Raji (cell line): Measurements from ENCODE around the gene DPT.

Source experiments
- POLR2A ChIP-seq: IDR thresholded peaks from 2 replicates; pipeline ENCODE4 v1.6.1; 2011; ENCODE audit warnings: low read depth, low read length, control low read depth; ENCODE audit not compliant: insufficient read depth

The DPT gene

GRCh38 chr1:168728473-168729404, at the start of gene DPT:
TSS of gene DPT (minus strand) at chr1:168729206. CDS start at chr1:168729174, 32 bp downstream.
- no peak for TF ChIP-seq POLR2A

- no peak for TF ChIP-seq POLR2A
These were observed 46.4 kb upstream of the DPT start for GRCh38 chr1:168775366-168775765.

DNA sequence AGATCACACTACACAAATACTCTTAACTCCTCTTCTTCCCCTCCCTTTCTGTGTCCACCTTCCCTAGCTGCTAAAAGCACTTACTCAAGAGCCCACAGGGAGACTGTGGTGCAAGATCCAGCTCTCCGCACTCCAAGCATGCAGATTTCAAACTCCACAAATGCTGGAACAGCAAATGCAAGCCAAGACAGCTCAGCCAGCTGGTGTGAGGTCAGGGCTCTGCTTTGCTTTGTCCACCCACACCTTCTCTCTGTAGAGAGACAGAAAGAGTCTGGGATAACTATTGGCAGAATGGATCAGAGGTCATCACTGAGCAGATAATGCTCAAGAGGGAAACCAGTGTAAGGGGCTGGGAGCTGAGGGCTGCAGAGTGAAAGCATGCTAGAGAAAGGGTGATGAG, 45.2 kb upstream of the DPT start:
- TF ChIP-seq POLR2A = no peak

DNA sequence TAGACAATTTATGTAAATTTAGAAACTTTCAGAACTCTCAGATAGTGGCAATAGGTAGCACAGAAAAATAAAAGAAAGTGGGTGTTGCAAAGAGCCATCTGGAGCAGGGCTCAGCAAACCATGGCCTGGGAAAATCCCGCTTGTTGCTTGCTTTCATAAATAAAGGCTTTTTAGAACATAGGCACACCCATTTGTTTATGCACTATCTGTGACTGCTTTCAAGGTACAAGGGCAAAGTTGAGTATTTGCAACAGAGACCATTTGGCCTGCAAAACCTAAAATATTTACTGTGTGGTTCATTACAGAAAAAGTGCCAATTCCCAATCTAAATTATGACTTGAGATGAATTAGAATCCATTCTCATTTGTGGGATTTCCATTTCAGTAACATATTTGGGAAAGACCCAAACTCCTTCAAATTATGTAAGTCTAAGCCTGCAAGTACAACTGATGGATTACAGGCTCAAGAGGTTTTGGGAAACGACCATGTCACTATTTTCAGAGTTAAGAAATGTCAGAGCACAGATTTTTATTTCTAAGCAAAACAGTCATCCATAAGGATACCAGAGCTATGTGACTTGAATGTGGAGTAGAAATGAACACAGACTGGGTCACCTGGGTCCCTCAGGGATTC, 43.5 kb upstream of the DPT start:
- no peak for TF ChIP-seq POLR2A

DNA sequence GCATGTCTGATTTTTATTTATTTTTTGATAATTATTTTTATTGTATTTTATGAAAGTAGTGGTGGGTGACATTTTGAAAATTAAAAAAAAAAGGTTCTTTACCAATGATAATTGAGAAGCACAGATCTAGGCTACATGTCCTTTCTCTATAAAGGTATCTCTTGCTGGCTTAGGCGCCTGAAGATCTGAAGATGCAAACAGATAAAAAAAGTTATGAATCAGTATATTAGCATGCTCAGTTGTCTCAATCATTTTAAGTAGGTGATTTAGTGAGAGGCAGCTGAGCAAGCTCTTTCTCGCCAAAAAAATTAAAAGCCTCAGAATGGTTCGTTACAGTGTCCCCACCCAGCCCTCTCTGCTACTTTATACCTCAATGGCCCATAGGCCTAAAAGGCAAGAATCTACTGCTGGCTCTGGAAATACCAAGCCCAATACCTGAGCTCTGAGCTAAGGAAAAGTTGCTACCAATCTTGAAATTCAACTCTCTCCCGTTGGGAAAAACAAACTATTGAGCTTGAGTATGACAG, 42.2 kb upstream of the DPT start:
- no peak for TF ChIP-seq POLR2A

- TF ChIP-seq POLR2A = no peak
These were observed 39.0 kb upstream of the DPT start for GRCh38 chr1:168767894-168768584.

- no peak for TF ChIP-seq POLR2A
These were observed 37.6 kb upstream of the DPT start for GRCh38 chr1:168766568-168766967.

DNA sequence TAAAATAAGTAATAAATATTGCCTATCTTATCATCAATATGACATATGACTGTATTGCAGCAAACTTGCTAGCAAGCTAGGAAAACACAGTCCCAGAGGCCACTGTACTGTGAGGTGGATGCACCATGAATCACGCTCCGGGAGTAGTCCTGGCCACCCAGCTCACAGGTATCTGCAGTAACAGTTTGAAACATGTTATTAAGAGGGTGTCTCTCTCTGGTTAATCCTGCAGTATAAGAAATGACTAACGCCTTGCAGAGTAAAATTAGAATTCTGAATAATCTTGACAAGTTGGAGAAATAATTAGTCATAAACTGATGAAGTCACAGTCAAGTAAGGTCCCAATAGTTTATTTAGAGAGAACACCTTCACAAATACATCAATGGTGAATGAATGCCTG, 34.0 kb upstream of the DPT start:
- TF ChIP-seq POLR2A = no peak

DNA sequence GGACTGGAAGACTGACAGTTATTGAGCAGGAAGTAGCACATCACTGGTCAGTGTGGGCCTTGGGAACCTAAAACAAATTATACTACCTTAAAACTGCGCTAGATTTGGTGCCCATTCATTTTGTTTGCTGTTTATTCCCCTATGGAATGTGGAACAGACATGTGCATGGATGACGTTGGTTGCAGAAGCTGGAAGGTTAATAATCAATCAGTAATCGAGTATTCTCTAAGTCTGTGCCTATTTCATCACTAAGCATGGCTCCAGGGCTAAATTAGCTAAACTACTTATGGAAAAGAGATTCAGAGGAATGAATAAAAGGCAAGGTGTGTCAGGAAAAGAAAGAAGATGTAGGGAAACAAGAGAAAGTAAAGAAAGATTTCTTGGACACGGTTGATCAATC, 33.5 kb upstream of the DPT start:
- no peak for TF ChIP-seq POLR2A

GRCh38 chr1:168760781-168761180, 31.8 kb upstream of the DPT start:
- TF ChIP-seq POLR2A = no peak

GRCh38 chr1:168760241-168760640, 31.2 kb upstream of the DPT start:
- no peak for TF ChIP-seq POLR2A

GRCh38 chr1:168759077-168759476, 30.1 kb upstream of the DPT start:
- no peak for TF ChIP-seq POLR2A

DNA sequence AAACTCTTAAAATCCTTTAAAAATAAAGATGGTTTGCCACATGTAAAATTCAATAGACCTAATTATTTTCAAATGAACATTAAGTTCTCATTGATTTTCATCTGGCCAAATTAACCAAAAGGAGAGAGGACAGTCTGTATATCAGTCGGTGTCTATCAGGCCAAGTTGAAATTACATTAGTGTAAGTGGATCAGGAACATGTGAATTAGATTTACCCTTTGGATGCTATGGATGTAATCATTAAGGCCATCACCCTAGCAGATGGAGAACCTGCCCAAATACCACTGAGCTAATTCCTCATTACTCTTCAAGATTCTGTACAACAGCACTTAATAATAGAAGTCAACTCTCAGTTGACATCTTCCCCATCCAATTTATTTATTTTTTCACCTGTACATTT, 29.5 kb upstream of the DPT start:
- no peak for TF ChIP-seq POLR2A

GRCh38 chr1:168755800-168756418, 26.9 kb upstream of the DPT start:
- no peak for TF ChIP-seq POLR2A
